MM.1S (cell line): Measurements from ENCODE around the gene DDX5.

ENCODE experiments used
- EZH2 ChIP-seq: fragments of 300-600 bp; sonication (generic); optimal IDR thresholded peaks from 2 replicates; pipeline ENCODE3; 2017; ENCODE audit warnings: low read depth, mild to moderate bottlenecking, antibody characterized with exemption, low read length, mixed read lengths
- EZH2phosphoT487 ChIP-seq: fragments of 300-600 bp; sonication (generic); IDR thresholded peaks from 2 replicates; pipeline ENCODE4 v1.6.1; 2018; ENCODE audit warnings: antibody characterized with exemption, low read length
- TF ChIP-seq, protein P1 (sequence below): fragments of 300-600 bp; sonication (generic); IDR thresholded peaks from 2 replicates; pipeline ENCODE4 v1.5.1; 2016; ENCODE audit warnings: antibody characterized with exemption, low read length, mixed read lengths

DNA sequence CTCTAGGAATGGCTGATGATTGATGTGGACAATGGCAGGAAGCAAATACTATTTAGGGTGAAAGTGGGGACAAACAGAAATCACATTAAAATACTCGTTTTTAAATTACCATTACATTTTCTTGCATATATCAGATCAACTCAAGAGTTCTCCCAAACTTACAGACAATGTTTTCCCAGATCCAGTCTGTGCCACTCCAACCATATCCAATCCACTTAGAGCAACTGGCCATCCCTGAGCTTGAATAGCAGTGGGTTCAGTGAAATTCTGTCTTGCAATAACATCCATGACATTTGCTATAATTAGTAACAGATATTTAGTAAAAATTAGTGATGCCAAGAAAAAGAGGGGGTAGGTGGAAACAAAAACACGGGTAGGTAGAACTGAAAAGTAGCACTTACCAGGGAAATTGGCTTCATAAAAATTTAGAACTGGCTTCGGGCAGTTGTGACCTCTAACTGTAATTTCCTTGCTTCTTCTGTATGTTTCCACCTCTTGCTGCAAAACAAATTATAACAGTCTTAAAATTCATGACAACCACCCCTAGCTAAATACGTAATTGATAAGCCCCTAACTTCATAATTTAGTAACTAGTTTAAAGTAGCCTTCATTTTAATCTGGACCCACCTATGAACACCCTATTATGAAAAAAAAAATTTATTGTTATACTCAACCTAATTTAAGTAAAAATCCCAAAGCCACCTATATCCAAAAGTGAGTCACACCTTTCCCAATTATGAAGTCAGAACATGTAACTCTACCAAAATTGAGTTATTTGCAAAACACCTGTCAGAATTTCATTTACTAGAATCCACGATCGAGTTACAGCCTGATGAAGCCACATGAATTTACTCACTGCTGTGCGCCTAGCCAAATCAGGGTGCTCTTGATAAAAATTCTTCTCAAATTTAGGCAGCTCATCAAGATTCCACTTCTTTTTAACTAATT lies 2.0 kb downstream of the DDX5 start:
- TF ChIP-seq, protein P1, sequence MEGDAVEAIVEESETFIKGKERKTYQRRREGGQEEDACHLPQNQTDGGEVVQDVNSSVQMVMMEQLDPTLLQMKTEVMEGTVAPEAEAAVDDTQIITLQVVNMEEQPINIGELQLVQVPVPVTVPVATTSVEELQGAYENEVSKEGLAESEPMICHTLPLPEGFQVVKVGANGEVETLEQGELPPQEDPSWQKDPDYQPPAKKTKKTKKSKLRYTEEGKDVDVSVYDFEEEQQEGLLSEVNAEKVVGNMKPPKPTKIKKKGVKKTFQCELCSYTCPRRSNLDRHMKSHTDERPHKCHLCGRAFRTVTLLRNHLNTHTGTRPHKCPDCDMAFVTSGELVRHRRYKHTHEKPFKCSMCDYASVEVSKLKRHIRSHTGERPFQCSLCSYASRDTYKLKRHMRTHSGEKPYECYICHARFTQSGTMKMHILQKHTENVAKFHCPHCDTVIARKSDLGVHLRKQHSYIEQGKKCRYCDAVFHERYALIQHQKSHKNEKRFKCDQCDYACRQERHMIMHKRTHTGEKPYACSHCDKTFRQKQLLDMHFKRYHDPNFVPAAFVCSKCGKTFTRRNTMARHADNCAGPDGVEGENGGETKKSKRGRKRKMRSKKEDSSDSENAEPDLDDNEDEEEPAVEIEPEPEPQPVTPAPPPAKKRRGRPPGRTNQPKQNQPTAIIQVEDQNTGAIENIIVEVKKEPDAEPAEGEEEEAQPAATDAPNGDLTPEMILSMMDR: no peak
- TF ChIP-seq EZH2: no peak
- no peak for TF ChIP-seq EZH2phosphoT487
